ENCODE results near the gene KDM4F. TPM values are rescaled to one million over a fixed set of nuclear protein-coding genes. Genes with fewer than 3 reads are reported as not detected.

Gene KDM4F
- total and polyA plus RNA-seq, 2 experiments from 2014 or later = not detected

DNA sequence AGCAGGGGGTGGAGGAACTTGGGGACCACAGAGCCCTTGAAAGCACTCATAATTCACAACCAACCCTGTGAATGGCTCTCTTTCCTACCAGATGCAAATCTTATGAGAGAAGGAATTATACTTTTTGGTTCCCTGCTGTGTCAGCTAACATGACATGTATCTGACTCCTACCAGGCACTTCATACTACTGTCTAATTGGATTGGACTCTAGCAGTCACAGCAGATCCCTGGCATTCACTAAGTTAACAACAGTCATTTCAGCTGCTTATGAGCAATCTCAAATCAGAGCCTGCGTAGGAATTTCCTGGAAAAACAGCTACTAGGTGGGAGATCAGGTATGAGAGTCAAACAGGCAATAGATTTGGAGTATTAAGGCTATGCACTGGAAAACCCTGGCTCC lies 29.3 kb downstream of the KDM4F start:
- Histone ChIP-seq H3K27me3 (no peaks in the 10 kb centered on the region), H3K4me1 (ENCODE audit: low read depth) (no peaks in the 10 kb centered on the region), H3K9me3 (ENCODE audit: low read depth) (no peaks in the 10 kb centered on the region), H3K36me3 (no peaks in the 10 kb centered on the region), H3K27ac (no peak overlapping the region), H3K4me3 (no peak overlapping the region)
- no peak for DNase-seq (ENCODE audit: low read depth in 1 of 2, low spot score in 1 of 2)
- TF ChIP-seq, protein P1, sequence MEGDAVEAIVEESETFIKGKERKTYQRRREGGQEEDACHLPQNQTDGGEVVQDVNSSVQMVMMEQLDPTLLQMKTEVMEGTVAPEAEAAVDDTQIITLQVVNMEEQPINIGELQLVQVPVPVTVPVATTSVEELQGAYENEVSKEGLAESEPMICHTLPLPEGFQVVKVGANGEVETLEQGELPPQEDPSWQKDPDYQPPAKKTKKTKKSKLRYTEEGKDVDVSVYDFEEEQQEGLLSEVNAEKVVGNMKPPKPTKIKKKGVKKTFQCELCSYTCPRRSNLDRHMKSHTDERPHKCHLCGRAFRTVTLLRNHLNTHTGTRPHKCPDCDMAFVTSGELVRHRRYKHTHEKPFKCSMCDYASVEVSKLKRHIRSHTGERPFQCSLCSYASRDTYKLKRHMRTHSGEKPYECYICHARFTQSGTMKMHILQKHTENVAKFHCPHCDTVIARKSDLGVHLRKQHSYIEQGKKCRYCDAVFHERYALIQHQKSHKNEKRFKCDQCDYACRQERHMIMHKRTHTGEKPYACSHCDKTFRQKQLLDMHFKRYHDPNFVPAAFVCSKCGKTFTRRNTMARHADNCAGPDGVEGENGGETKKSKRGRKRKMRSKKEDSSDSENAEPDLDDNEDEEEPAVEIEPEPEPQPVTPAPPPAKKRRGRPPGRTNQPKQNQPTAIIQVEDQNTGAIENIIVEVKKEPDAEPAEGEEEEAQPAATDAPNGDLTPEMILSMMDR (IDR thresholded peaks at IDR 0.05; ENCODE audit: low read depth, low read length) = no peak

DNA sequence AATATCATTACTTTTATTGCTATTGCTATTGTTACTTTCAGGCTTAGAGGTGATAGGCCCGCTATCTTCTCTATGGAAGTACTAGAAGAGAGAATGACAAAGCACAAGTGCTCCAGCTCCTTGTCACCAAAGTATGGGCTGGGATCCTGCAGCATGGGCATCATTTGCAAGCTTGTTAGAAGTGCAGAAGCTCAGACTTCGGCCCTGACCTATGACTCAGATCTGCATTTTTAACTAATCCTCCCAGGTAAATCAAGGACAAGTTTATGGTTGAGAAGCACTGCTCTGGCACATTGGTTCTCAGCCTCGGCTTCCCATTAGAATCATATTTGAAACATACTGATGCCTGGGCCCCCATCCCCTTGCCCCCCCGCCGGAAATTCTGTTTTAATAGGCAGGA lies 31.8 kb downstream of the KDM4F start:
- DNase-seq (ENCODE audit: low read depth in 1 of 2, low spot score in 1 of 2) = no peak
- TF ChIP-seq, protein P1 (IDR thresholded peaks at IDR 0.05; ENCODE audit: low read depth, low read length) = no peak
- no peak overlapping the region for H3K27ac ChIP-seq
- no peaks in the 10 kb centered on the region for H3K4me1 ChIP-seq (ENCODE audit: low read depth)
- no peaks in the 10 kb centered on the region for H3K9me3 ChIP-seq (ENCODE audit: low read depth)
- H3K4me3 ChIP-seq = no peak overlapping the region
- no peaks in the 10 kb centered on the region for H3K36me3 ChIP-seq
- H3K27me3 ChIP-seq = peaks cover 3% of the 10 kb centered on the region

DNA sequence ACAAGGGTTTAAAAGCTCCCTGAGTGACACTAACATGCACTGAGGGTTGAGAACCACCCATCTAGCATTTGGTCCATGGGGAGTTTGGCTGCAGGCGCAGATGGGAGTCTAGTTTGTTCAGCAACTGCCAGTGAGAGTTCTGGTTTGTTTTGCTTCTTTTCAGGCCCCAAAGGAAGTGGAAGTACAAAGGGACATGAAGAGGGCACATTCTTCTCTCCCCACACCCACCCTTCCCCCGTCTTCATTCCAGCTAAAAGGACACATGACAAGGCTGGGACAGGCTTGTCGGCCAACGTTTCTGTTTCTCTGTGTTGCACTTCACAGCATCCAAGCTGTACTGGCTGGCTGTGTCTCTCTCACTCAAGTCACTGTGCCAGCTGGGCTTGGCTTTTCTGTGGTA lies 32.2 kb downstream of the KDM4F start:
- Histone ChIP-seq H3K27ac (no peak overlapping the region), H3K9me3 (ENCODE audit: low read depth) (no peaks in the 10 kb centered on the region), H3K4me3 (no peak overlapping the region), H3K4me1 (ENCODE audit: low read depth) (no peaks in the 10 kb centered on the region), H3K27me3 (peaks cover 3% of the 10 kb centered on the region), H3K36me3 (no peaks in the 10 kb centered on the region)
- TF ChIP-seq, protein P1 (IDR thresholded peaks at IDR 0.05; ENCODE audit: low read depth, low read length) = no peak
- DNase-seq (ENCODE audit: low read depth in 1 of 2, low spot score in 1 of 2) = peak in 1 of 2 donors; percentile 33

DNA sequence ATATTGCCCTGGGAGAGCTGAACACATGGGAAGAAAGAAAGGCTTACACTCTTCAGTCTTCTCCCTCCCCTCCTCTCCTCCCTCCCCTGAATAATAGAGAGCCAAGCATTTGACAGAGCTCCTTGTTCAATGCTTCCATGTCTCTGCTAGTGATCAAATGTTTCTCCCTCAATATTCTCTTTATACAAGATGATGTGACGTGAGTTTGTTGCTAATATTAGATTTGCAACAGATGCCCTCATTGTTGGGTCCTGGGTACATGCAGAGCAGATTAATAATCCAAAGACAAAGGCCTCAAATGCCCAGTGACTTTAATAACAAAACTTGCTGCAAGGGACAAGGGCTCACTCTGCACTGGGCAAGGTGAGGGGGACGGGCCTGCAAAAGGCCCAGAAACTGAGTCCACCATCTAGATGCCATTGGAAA lies 33.4 kb downstream of the KDM4F start:
- Histone ChIP-seq H3K27ac (no peak overlapping the region), H3K27me3 (peaks cover 3% of the 10 kb centered on the region), H3K4me3 (no peak overlapping the region), H3K4me1 (ENCODE audit: low read depth) (no peaks in the 10 kb centered on the region), H3K36me3 (no peaks in the 10 kb centered on the region), H3K9me3 (ENCODE audit: low read depth) (no peaks in the 10 kb centered on the region)
- TF ChIP-seq, protein P1 (IDR thresholded peaks at IDR 0.05; ENCODE audit: low read depth, low read length) = no peak
- DNase-seq (ENCODE audit: low read depth in 1 of 2, low spot score in 1 of 2) = no peak

DNA sequence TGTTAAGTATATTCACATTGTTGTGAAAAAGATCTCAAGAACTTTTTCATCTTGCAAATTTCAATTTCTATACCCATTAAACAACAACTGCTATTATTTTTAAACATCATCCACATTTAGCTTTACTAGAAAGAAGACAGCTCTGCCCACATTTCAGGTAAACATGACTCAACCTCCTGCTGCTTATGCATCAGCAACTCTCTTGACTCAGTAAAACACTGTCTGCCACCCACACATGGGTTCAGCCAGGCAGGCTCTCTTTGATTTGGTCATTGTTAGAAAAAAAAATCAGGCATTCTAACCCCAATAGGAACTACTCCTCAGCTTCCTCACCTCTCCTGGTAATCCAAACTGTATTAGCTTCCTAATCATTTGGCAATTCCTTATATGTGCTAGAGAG lies 35.3 kb downstream of the KDM4F start:
- H3K36me3 ChIP-seq = no peaks in the 10 kb centered on the region
- no peaks in the 10 kb centered on the region for H3K9me3 ChIP-seq (ENCODE audit: low read depth)
- peaks cover 3% of the 10 kb centered on the region for H3K27me3 ChIP-seq
- H3K4me1 ChIP-seq (ENCODE audit: low read depth) = no peaks in the 10 kb centered on the region
- H3K4me3 ChIP-seq = no peak overlapping the region
- DNase-seq (ENCODE audit: low read depth in 1 of 2, low spot score in 1 of 2) = no peak
- TF ChIP-seq, protein P1 (IDR thresholded peaks at IDR 0.05; ENCODE audit: low read depth, low read length) = no peak
- no peak overlapping the region for H3K27ac ChIP-seq
